H1 (cell line): Measurements from ENCODE around the gene RHOC. TPM values are rescaled to one million over a fixed set of nuclear protein-coding genes. Genes with fewer than 3 reads are reported as not detected.

Experiments
- CTCF ChIA-PET: fragments of 300-600 bp; sonication (Branson Sonifier 250); formaldehyde crosslinking; loops from one replicate; lab custom pipeline; 2021; ENCODE audit not compliant: partially characterized antibody; lab: Charles Lee
- POLR2A ChIA-PET: fragments of 300-600 bp; sonication (Branson Sonifier 250); formaldehyde crosslinking; loops from one replicate; lab custom pipeline; 2021; ENCODE audit warnings: inconsistent platforms; ENCODE audit not compliant: partially characterized antibody; lab: Charles Lee
- DNase-seq, 2 experiments: peaks; one replicate each; pipeline versions ENCODE4 v3.0.0 to v3.0.0-alpha.2; 2010 to 2022; ENCODE audit warnings: low spot score in 2 of 2, low read depth in 1 of 2, mixed read lengths in 1 of 2
- FAIRE-seq: peaks from 2 replicates; lab custom pipeline; 2011; peaks lifted over from hg19 to GRCh38; lab: Jason Lieb, UNC
- H2AFZ ChIP-seq: 2 replicates; pipeline ENCODE4 v1.8.1; 2012; ENCODE audit warnings: low read length, inconsistent platforms
- H2AK5ac ChIP-seq: 2 replicates; pipeline ENCODE4 v1.6.1; 2013; ENCODE audit warnings: low read depth, low read length
- H2BK120ac ChIP-seq: replicated peaks from 2 replicates; pipeline ENCODE3; 2013; ENCODE audit warnings: low read depth, low read length, inconsistent platforms
- H2BK12ac ChIP-seq: 2 replicates; pipeline ENCODE4 v1.6.1; 2013; ENCODE audit warnings: low read depth, low read length
- H2BK15ac ChIP-seq: 2 replicates; pipeline ENCODE4 v1.6.1; 2013; ENCODE audit warnings: low read length
- H2BK20ac ChIP-seq: 2 replicates; pipeline ENCODE4 v1.6.1; 2013; ENCODE audit warnings: low read length
- H2BK5ac ChIP-seq: 2 replicates; pipeline ENCODE4 v1.6.1; 2013; ENCODE audit warnings: low read depth, low read length
- H3K14ac ChIP-seq: 2 replicates; pipeline ENCODE4 v1.6.1; 2013; ENCODE audit warnings: inconsistent platforms; ENCODE audit not compliant: insufficient read length
- H3K18ac ChIP-seq: 2 replicates; pipeline ENCODE4 v1.6.1; 2013; ENCODE audit warnings: low read length; ENCODE audit errors: extremely low read depth
- H3K23ac ChIP-seq: 2 replicates; pipeline ENCODE4 v1.6.1; 2013; ENCODE audit warnings: inconsistent platforms; ENCODE audit not compliant: insufficient read length
- H3K23me2 ChIP-seq: 2 replicates; pipeline ENCODE4 v1.6.1; 2013; ENCODE audit warnings: low read depth, low read length
- H3K27ac ChIP-seq: 2 replicates; pipeline ENCODE4 v1.6.1; 2011; ENCODE audit warnings: low read depth, low read length, inconsistent platforms
- H3K27me3 ChIP-seq, 4 experiments: replicated peaks in 1 of 4; 1 replicate in 1 of 4; 2 replicates in 3 of 4; pipeline versions ENCODE4 v1.6.1 to v1.8.1; 2011 to 2013; ENCODE audit warnings: low read length in 3 of 4, mild to moderate bottlenecking in 3 of 4, inconsistent platforms in 2 of 4, mixed read lengths in 2 of 4, moderate library complexity in 1 of 4; ENCODE audit not compliant: control insufficient read depth in 3 of 4, insufficient read depth in 3 of 4; ENCODE audit errors: extremely low read depth in 1 of 4
- H3K36me3 ChIP-seq, 4 experiments: 2 replicates each; pipeline versions ENCODE4 v1.6.1 to v1.8.1; 2011 to 2013; ENCODE audit warnings: mild to moderate bottlenecking in 4 of 4, low read length in 3 of 4, moderate library complexity in 2 of 4, control low read depth in 1 of 4, inconsistent platforms in 1 of 4; ENCODE audit not compliant: insufficient read depth in 4 of 4, control insufficient read depth in 2 of 4
- H3K4ac ChIP-seq: replicated peaks from 2 replicates; pipeline ENCODE3; 2013; ENCODE audit warnings: low read length, low read depth, mixed read lengths, inconsistent platforms; ENCODE audit not compliant: insufficient read length
- H3K4me1 ChIP-seq, 4 experiments: replicated peaks in 1 of 4; 1 replicate in 1 of 4; 2 replicates in 3 of 4; pipeline versions ENCODE4 v1.6.1 to v1.8.1; 2011 to 2013; ENCODE audit warnings: low read length in 3 of 4, inconsistent platforms in 2 of 4, mixed read lengths in 1 of 4; ENCODE audit not compliant: insufficient read depth in 4 of 4, control insufficient read depth in 3 of 4
- H3K4me2 ChIP-seq, 2 experiments: 2 replicates each; pipeline versions ENCODE4 v1.6.1 to v1.8.1; 2011 to 2013; ENCODE audit warnings: low read depth in 2 of 2, low read length in 2 of 2, control low read depth in 1 of 2, inconsistent platforms in 1 of 2, mild to moderate bottlenecking in 1 of 2; ENCODE audit not compliant: insufficient read depth in 1 of 2
- H3K4me3 ChIP-seq, 4 experiments: fragments of 200-600, 300-600 bp in 1 of 4; sonication (generic), shearing (Covaris generic), sonication (Bioruptor Twin) in 1 of 4; 2 replicates each; pipeline versions ENCODE4 v1.5.1 to v1.8.1; 2011 to 2016; ENCODE audit warnings: low read length in 4 of 4, low read depth in 3 of 4, control low read depth in 2 of 4, inconsistent platforms in 2 of 4, mild to moderate bottlenecking in 2 of 4, mixed read lengths in 1 of 4, moderate library complexity in 1 of 4; ENCODE audit not compliant: insufficient read depth in 2 of 4; ENCODE audit errors: extremely low read depth in 1 of 4
- H3K56ac ChIP-seq: replicated peaks from 2 replicates; pipeline ENCODE3; 2013; ENCODE audit warnings: low read depth, mild to moderate bottlenecking, mixed read lengths, low read length, inconsistent platforms; ENCODE audit not compliant: insufficient read length
- H3K79me1 ChIP-seq: 2 replicates; pipeline ENCODE4 v1.6.1; 2013; ENCODE audit warnings: low read depth, low read length, control low read depth
- H3K79me2 ChIP-seq, 2 experiments: 2 replicates each; pipeline versions ENCODE4 v1.6.1 to v1.8.1; 2012 to 2013; ENCODE audit warnings: low read length in 2 of 2, mild to moderate bottlenecking in 2 of 2, inconsistent platforms in 1 of 2; ENCODE audit not compliant: insufficient read depth in 2 of 2, control insufficient read depth in 1 of 2
- H3K9ac ChIP-seq, 4 experiments: replicated peaks in 1 of 4; 1 replicate in 1 of 4; 2 replicates in 3 of 4; pipeline versions ENCODE4 v1.6.1 to v1.8.1; 2011 to 2013; ENCODE audit warnings: low read depth in 3 of 4, low read length in 3 of 4, control low read depth in 2 of 4, mild to moderate bottlenecking in 2 of 4, moderate library complexity in 2 of 4, inconsistent platforms in 1 of 4; ENCODE audit errors: extremely low read depth in 1 of 4
- H3K9me3 ChIP-seq, 2 experiments: 2 replicates each; pipeline versions ENCODE4 v1.6.1 to v1.8.1; 2012 to 2013; ENCODE audit warnings: mild to moderate bottlenecking in 2 of 2, moderate library complexity in 2 of 2, control low read depth in 1 of 2, inconsistent platforms in 1 of 2, low read depth in 1 of 2, low read length in 1 of 2, mixed read lengths in 1 of 2; ENCODE audit not compliant: insufficient read depth in 2 of 2
- H4K20me1 ChIP-seq, 2 experiments: replicated peaks in 1 of 2; 2 replicates each; pipeline versions ENCODE3 to v1.8.1; 2011 to 2013; ENCODE audit warnings: inconsistent platforms in 2 of 2, low read length in 2 of 2, mild to moderate bottlenecking in 1 of 2; ENCODE audit not compliant: insufficient read depth in 2 of 2, control insufficient read depth in 1 of 2
- H4K5ac ChIP-seq: 2 replicates; pipeline ENCODE4 v1.6.1; 2013; ENCODE audit warnings: low read length, low read depth, mixed read lengths, inconsistent platforms; ENCODE audit not compliant: insufficient read length
- H4K8ac ChIP-seq: 2 replicates; pipeline ENCODE4 v1.8.0; 2013; ENCODE audit warnings: mild to moderate bottlenecking, moderate library complexity, low read length, inconsistent platforms; ENCODE audit not compliant: insufficient read depth; ENCODE audit errors: extremely low read depth
- H4K91ac ChIP-seq: replicated peaks from 2 replicates; pipeline ENCODE3; 2013; ENCODE audit warnings: low read length, mixed read lengths, inconsistent platforms; ENCODE audit not compliant: insufficient read length
- BCL11A ChIP-seq, 2 experiments: IDR thresholded peaks; one replicate each; pipeline ENCODE4 v1.6.1; 2011; ENCODE audit warnings: low read depth in 2 of 2, low read length in 2 of 2, mild to moderate bottlenecking in 2 of 2
- CEBPB ChIP-seq: IDR thresholded peaks from 2 replicates; pipeline ENCODE4 v1.6.1; 2012; ENCODE audit warnings: low read depth, low read length
- CTBP2 ChIP-seq: IDR thresholded peaks from 2 replicates; pipeline ENCODE4 v1.7.0; 2011; ENCODE audit warnings: borderline replicate concordance, mild to moderate bottlenecking, moderate library complexity, mixed read lengths, low read length; ENCODE audit not compliant: insufficient read depth, insufficient read length
- RAD21 ChIP-seq, 2 experiments: IDR thresholded peaks in 1 of 2; conservative IDR thresholded peaks in 1 of 2; 2 replicates each; pipeline ENCODE4 v1.6.1; 2011; ENCODE audit warnings: low read depth in 2 of 2, low read length in 2 of 2, improper control_type of control experiment in 1 of 2, inconsistent platforms in 1 of 2, mild to moderate bottlenecking in 1 of 2, moderate library complexity in 1 of 2
- RNF2 ChIP-seq: fragments of 200-900, 300-1000 bp; sonication (generic); IDR thresholded peaks from 2 replicates; pipeline ENCODE4 v1.7.1; 2016; ENCODE audit warnings: borderline replicate concordance, low read depth, mild to moderate bottlenecking, antibody characterized with exemption, low read length; ENCODE audit not compliant: poor library complexity, severe bottlenecking; ENCODE audit errors: missing control alignments
- TBP ChIP-seq: IDR thresholded peaks from 2 replicates; pipeline ENCODE4 v1.6.1; 2011; ENCODE audit warnings: low read depth, low read length, improper control_type of control experiment
- ZNF274 ChIP-seq: IDR thresholded peaks from 2 replicates; pipeline ENCODE4 v1.7.0; 2012; ENCODE audit warnings: low read length, borderline replicate concordance; ENCODE audit errors: extremely low read depth
- WGBS, 2 experiments: shearing (Covaris generic) in 1 of 2; methylation state at CpG; one replicate each; pipeline versions ENCODE4 v1.1.6 to v1.1.7; 2013 to 2015; ENCODE audit warnings: low lambda C conversion rate in 2 of 2, mixed read lengths in 2 of 2, inconsistent platforms in 1 of 2, low coverage in 1 of 2, missing lambda C conversion rate in 1 of 2; ENCODE audit not compliant: insufficient replicate concordance in 2 of 2, insufficient coverage in 1 of 2, insufficient read length in 1 of 2; ENCODE audit errors: extremely low coverage in 1 of 2, missing lambda C conversion rate in 1 of 2; 5-methylcytosine and 5-hydroxymethylcytosine counted together
- polyA plus RNA-seq, 7 experiments: library from polyadenylated mRNA; depleted of rRNA in 3 of 7; stranded (reverse) in 5 of 7; unstranded in 2 of 7; fragments of >200 nt in 5 of 7; fragments of 200-250 nt in 2 of 7; gene quantifications; 1 replicate in 5 of 7; 2 replicates in 1 of 7; 4 replicates in 1 of 7; pipeline versions ENCODE4 v1.2.1 to v1.2.3, GENCODE V29; 2011 to 2013; ENCODE audit warnings: missing spikeins in 2 of 7, mixed read lengths in 2 of 7
- total RNA-seq: library from RNA; stranded (reverse); fragmentation: NEBNext Ultra II Directional; extraction: Animal tissue kit (Norgen Biotek cat#: 25700); gene quantifications from 2 replicates; pipeline ENCODE4 v1.2.1, GENCODE V29; 2021

Gene RHOC
- total and polyA plus RNA-seq, 2 of the 8 experiments (the other 6 are each of a cell fraction or from before 2014, with no cell fraction given) = 53.6 to 97.5 TPM

GRCh38 chr1:112731451-112731850, 24.5 kb upstream of the RHOC start:
- Histone ChIP-seq H2AK5ac (no peak overlapping the region), H3K4ac (no peak overlapping the region), H3K23me2 (no peaks in the 10 kb centered on the region), H2BK5ac (no peak overlapping the region), H2BK120ac (no peak overlapping the region), H3K23ac (no peak overlapping the region), H3K4me2 (no peak overlapping the region), H3K27ac (no peak overlapping the region), H2BK20ac (no peak overlapping the region), H3K79me2 (no peaks in the 10 kb centered on the region), H3K9ac (no peak overlapping the region), H4K5ac (no peak overlapping the region), H4K91ac (no peak overlapping the region), H2AFZ (no peak overlapping the region), H3K14ac (no peak overlapping the region), H4K8ac (no peak overlapping the region), H3K56ac (no peak overlapping the region), H4K20me1 (no peaks in the 10 kb centered on the region), H3K4me3 (no peak overlapping the region), H2BK12ac (no peak overlapping the region), H3K9me3 (peaks cover 0 to 4% of the 10 kb centered on the region in 2 experiments; a peak in 1 of 4 replicates), H3K4me1 (no peaks in the 10 kb centered on the region), H3K27me3 (peaks cover 0 to 3% (median 0%) of the 10 kb centered on the region in 4 experiments; a peak in 1 of 7 replicates), H3K18ac (no peak overlapping the region), H2BK15ac (no peak overlapping the region), H3K36me3 (no peaks in the 10 kb centered on the region), H3K79me1 (no peaks in the 10 kb centered on the region)
- DNase-seq (no peak), FAIRE-seq (no peak)
- WGBS, 2 experiments = 95% methylated on average over 1 of the region's 1 CpG; no CpG with 5 or more reads in 1 of the 2 experiments
- POLR2A ChIA-PET = interaction anchor here (0.9 kb wide), 1 partner anchor 11 kb away, joined by 3 read pairs; no protein-coding TSS in a partner anchor
- CTCF ChIA-PET = interaction anchor here (0.8 to 2.6 kb wide), 4 partner anchors 11 to 73 kb away, joined by 3 to 21 read pairs (median 15); a partner anchor contains a TSS
- TF ChIP-seq BCL11A (IDR thresholded peaks at IDR 0.05; ENCODE audit: low read depth in 2 of 2, low read length in 2 of 2) (no peak), CTBP2 (no peak), TBP (no peak), RNF2 (no peak), CEBPB (no peak), ZNF274 (no peak), RAD21 (IDR thresholded peaks at IDR 0.05 in 1 of 2, conservative IDR thresholded peaks at IDR 0.05 in 1 of 2; ENCODE audit: low read depth in 2 of 2, low read length in 2 of 2) (no peak)
